Inferior parietal cortex (tissue), 1 donor: ENCODE data around the gene CENPQ.
"Not testable (repeated sequence)": the region's sequence is repeated elsewhere in the genome, so short reads cannot be mapped to it uniquely, and the experiment has no call there.

Experiments used
- DNase-seq: peaks from one replicate; pipeline ENCODE4 v3.0.0-alpha.2; 2016; ENCODE audit errors: extremely low spot score

Gene CENPQ

GRCh38 chr6:49462927-49463611 is at the start of gene CENPQ, which contains the start of gene MMUT:
TSS of gene CENPQ (plus strand) at chr6:49463370. CDS start at chr6:49470177, 6,807 bp downstream.
TSS of gene MMUT (minus strand) at chr6:49463253. CDS start at chr6:49459466, 3,787 bp downstream.
- peak; percentile 99 for DNase-seq

DNA sequence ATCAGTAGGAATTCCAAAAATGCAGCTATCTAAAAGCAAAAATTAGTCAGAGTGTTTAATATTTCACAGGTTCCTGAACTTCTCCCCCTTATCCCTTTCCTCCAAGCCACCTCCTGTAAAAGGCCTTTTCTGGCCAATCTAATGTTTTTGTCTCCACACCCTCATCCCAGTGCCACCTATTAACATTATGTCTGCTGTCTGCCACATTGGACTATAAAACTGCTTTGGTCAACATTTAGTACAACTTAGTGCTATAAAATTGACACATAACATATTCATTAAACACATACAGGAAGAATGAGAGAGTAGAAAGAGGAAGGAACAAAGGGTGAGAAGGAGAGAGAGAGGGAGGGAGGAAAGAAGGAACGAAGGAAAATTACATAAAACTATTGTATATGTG is 47.8 kb upstream of the CENPQ start:
- no peak for DNase-seq

GRCh38 chr6:49416195-49416594 is 47.0 kb upstream of the CENPQ start:
- no peak for DNase-seq

DNA sequence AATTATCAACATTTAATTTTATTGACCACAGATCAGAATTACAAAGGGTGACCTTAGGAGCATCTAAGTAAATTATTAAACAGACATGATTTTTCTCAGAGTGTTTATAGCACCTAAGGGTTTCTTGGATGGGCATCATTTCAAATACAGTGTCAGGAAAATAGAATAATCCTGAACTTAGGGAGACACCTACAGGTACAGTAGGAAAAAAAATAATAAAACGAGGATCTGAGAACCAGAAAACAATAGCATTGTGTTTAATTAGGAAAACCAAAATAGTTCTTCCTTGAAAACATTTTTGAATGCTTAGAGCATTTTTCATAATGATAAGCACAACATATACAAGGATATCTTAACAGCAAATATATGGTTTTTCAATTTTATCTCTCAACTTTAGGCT is 39.4 kb upstream of the CENPQ start:
- no peak for DNase-seq

DNA sequence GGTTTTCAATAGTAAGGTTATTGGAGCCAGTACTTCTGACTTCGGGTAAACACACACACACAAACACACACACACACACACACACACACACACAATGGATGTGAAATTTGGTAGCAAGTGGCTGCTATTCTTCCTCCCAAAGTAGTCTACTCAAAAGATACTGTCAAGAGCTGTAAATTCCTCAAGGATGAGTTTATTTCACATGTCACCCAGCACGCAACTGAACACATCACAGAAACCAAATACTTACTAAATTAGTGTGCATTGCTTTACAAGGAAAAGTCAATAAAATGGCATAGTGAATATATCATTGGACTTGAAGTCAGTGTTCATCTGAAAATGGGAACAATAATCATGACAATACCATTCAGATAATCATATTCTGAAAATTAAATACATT is 33.0 kb upstream of the CENPQ start:
- DNase-seq = no peak

GRCh38 chr6:49430866-49431265 is 32.3 kb upstream of the CENPQ start:
- DNase-seq = no peak

DNA sequence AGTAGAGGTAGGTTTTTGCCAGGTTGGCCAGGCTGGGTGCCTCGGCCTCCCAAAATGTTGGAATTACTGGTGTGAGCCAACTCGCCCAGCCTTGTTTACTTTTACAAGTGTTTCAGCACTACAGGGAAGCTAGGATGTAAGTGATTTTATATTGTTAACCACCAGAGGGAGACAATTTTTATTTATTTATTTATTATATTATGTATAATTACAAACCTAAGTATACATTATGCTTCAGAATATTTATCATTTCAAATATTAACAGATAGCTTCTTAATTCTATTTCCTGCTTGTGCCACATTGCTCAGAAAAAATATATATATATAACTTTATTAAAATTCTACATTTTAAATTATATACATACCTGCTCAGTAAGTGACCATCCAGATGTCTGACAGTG is 9.9 kb upstream of the CENPQ start:
- no peak for DNase-seq

- DNase-seq = no peak
Observed at GRCh38 chr6:49454787-49455709, 8.1 kb upstream of the CENPQ start.

DNA sequence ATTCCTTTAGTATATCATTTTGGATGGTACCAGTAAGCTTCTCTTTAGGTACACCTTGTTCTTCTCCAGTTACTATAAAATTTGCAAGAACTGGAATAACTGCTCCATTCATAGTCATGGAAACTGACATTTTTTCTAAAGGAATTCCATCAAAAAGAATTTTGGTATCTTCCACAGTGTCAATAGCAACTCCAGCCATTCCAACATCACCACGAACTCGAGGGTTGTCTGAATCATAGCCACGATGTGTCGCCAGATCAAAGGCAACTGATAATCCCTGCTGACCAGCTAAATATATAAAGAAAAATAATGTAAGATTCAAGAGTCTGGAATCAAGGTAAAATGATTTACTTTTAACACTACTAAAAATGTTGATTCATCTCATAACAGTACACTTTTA is 5.4 kb upstream of the CENPQ start:
- DNase-seq = no peak

- no peak for DNase-seq
Observed at GRCh38 chr6:49462071-49462470, 1.1 kb upstream of the CENPQ start.

GRCh38 chr6:49462599-49462926 is 607 bp upstream of the CENPQ start:
- DNase-seq = no peak

GRCh38 chr6:49463612-49463967 is 420 bp downstream of the CENPQ start:
- no peak for DNase-seq

DNA sequence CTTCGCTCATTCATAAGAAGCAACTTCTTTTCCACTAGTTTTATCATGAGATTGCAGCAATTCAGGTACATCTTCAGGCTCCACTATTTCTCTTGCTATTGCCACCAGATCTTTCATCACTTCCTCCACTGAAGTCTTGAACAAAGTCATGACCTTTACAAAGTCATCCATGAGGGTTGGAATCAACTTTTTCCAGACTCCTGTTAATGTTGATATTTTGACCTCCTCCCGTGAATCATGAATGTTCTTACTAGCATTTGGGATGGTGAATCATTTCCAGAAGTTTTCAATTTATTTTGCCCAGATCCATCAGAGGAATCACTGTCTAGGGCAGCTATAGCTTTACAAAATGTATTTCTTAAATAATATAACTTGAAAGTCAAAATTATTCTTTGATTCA is 1.5 kb downstream of the CENPQ start:
- DNase-seq = no peak

DNA sequence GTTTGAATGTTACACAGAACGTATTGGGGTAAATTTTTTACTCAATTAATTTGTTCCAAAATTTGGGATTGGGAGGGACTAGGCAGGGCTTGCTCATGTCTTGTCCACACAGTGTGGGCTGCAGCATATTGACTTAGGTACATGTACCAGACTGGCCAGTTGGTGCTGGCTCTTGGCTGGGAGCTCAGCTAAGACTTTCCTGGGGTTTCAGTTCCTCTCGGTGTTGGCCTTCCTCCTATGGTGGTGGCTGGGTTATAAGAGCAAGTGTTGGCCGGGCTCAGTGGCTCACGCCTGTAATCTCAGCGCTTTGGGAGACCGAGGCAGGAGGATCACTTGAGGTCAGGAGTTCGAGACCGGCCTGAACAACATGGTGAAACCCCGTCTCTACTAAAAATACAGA is 4.9 kb downstream of the CENPQ start:
- DNase-seq = no peak

DNA sequence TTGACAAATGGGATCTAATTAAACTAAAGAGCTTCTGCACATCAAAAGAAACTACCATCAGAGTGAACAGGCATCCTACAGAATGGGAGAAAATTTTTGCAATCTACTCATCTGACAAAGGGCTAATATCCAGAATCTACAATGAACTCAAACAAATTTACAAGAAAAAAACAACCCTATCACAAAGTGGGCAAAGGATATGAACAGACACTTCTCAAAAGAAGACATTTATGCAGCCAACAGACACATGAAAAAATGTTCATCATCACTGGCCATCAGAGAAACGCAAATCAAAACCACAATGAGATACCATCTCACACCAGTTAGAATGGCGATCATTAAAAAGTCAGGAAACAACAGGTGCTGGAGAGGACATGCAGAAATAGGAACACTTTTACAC is 13.4 kb downstream of the CENPQ start:
- DNase-seq = not testable (repeated sequence)

DNA sequence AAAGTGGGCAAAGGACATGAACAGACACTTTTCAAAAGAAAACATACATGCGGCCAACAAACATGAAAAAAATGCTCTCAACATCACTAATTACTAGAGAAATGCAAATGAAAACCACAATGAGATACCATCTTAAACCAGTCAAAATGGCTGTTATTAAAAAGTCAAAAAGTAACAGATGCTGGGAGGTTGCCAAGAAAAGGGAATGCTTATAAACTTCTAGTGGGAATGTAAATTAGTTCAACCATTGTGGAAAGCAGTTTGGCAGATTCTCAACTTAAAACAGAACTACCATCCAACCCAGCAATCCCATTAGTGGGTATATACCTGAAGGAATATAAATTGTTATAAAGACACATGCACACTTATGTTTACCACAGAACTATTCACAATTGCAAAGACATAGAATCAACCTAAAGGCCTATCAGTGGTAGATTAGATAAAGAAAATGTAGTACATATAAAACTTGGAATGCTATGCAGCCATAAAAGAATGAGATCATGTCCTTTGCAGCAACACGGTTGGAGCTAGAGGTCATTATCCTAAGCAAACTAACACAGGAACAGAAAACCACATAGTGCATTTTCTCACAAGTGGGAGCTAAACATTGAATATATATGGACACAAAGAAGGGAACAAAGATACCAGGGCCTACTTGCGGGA is 16.3 kb downstream of the CENPQ start:
- no peak for DNase-seq

GRCh38 chr6:49481846-49482245 is 18.7 kb downstream of the CENPQ start:
- not testable (repeated sequence) for DNase-seq

GRCh38 chr6:49483380-49483779 is 20.2 kb downstream of the CENPQ start:
- not testable (repeated sequence) for DNase-seq

GRCh38 chr6:49490633-49491032 is 27.5 kb downstream of the CENPQ start:
- DNase-seq = no peak

- DNase-seq = no peak
Observed at GRCh38 chr6:49497304-49497703, 34.1 kb downstream of the CENPQ start.

- no peak for DNase-seq
Observed at GRCh38 chr6:49499126-49499525, 36.0 kb downstream of the CENPQ start.

GRCh38 chr6:49499623-49500022 is 36.5 kb downstream of the CENPQ start, which contains the start of gene GLYATL3:
TSS of gene GLYATL3 (plus strand) at chr6:49499923. CDS start at chr6:49511991, 12,068 bp downstream.
- DNase-seq = no peak

DNA sequence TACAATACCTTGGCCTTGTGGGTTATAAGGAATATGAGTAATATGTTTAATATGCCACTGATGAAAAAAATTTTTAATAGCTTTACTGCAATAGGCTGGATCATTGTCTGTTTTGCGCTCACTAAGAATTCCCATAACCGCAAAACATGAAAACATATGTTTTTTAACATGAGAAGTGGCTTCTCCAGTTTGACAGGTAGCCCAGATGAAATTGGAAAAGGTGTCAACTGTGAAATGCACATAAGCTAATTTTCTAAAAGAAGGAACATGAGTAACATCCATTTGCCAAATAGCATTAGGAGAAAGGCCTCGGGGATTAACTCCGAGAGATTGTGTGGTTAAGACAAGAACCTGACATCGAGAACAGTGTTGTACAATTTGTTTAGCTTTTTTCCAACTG is 41.5 kb downstream of the CENPQ start:
- DNase-seq = no peak
